ENCODE measurements around the gene TMEM225B. TPM values are rescaled to one million over a fixed set of nuclear protein-coding genes. Genes with fewer than 3 reads are reported as not detected.
"Not testable (repeated sequence)": the region's sequence is repeated elsewhere in the genome, so short reads cannot be mapped to it uniquely, and the experiment has no call there.

Gene TMEM225B
- total RNA-seq, 1 donor from 2014 or later: 0.30 TPM

DNA sequence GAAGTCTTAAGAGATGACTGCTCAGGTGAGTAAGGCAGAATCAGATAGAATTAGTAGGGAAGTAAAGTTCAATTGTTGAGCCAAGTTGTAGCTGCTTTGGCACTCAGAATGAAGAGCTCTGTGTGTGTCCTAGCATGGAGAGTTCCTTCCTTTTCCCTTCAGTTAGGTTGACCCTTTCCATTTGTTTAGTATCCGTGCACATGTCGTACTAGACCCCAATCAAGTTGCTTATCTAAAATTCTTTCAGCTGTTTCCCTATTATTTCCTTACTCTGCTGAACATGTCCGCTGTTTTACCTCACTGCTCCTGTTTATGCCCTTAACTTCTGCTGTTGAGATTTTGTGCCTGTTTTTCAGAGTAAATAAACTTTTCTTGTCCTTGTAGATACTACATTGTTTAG is 26.3 kb upstream of the TMEM225B start:
- TF ChIP-seq, protein P1, sequence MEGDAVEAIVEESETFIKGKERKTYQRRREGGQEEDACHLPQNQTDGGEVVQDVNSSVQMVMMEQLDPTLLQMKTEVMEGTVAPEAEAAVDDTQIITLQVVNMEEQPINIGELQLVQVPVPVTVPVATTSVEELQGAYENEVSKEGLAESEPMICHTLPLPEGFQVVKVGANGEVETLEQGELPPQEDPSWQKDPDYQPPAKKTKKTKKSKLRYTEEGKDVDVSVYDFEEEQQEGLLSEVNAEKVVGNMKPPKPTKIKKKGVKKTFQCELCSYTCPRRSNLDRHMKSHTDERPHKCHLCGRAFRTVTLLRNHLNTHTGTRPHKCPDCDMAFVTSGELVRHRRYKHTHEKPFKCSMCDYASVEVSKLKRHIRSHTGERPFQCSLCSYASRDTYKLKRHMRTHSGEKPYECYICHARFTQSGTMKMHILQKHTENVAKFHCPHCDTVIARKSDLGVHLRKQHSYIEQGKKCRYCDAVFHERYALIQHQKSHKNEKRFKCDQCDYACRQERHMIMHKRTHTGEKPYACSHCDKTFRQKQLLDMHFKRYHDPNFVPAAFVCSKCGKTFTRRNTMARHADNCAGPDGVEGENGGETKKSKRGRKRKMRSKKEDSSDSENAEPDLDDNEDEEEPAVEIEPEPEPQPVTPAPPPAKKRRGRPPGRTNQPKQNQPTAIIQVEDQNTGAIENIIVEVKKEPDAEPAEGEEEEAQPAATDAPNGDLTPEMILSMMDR (IDR thresholded peaks at IDR 0.05): no peak
- H3K9me3 ChIP-seq: no peaks in the 10 kb centered on the region
- DNase-seq (no peak), ATAC-seq (no peak)
- H3K4me3 ChIP-seq: no peak overlapping the region
- peaks cover 8% of the 10 kb centered on the region for H3K4me1 ChIP-seq
- no peaks in the 10 kb centered on the region for H3K27me3 ChIP-seq (ENCODE audit: low read depth)
- peaks cover 67% of the 10 kb centered on the region for H3K36me3 ChIP-seq
- intact Hi-C loops (cut with DNase I): no loop called here
- peak overlapping the region; percentile 51 for H3K27ac ChIP-seq

DNA sequence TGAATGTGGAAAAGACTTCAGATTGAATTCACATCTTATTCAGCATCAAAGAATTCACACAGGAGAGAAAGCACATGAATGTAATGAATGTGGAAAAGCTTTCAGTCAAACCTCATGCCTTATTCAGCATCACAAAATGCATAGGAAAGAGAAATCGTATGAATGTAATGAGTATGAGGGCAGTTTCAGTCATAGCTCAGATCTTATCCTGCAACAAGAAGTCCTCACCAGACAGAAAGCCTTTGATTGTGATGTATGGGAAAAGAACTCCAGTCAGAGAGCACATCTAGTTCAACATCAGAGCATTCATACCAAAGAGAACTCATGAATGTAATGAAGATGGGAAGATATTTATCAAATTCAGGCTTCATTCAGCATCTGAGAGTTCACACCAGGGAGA is 24.8 kb upstream of the TMEM225B start:
- intact Hi-C loops (cut with DNase I): no loop called here
- Histone ChIP-seq H3K36me3 (peaks cover 55% of the 10 kb centered on the region), H3K4me3 (no peak overlapping the region), H3K9me3 (no peaks in the 10 kb centered on the region), H3K27ac (no peak overlapping the region), H3K27me3 (ENCODE audit: low read depth) (no peaks in the 10 kb centered on the region), H3K4me1 (peaks cover 8% of the 10 kb centered on the region)
- DNase-seq (no peak), ATAC-seq (no peak)
- TF ChIP-seq, protein P1 (IDR thresholded peaks at IDR 0.05): no peak

DNA sequence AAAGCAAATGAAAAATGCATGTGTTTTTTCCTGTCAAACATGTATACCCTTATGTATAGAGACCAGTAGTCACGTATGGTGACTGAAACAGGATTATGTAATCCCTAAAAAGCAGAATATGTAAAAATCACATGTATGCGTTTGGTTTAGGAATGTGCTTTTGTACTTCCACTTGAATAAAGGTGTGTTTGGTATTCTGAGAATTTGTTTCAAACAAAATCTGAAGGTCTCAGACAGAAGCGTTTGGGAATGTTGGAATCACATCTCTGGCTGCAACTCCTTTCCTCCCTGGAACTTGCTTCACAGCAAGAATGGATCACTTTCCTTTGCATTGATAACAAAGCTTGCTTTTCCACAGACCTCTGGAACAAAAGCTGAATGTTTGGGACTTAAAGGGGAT is 21.8 kb upstream of the TMEM225B start:
- H3K4me3 ChIP-seq: no peak overlapping the region
- H3K36me3 ChIP-seq: peaks cover 26% of the 10 kb centered on the region
- H3K4me1 ChIP-seq: peaks cover 13% of the 10 kb centered on the region
- TF ChIP-seq, protein P1 (IDR thresholded peaks at IDR 0.05): no peak
- DNase-seq (no peak), ATAC-seq (peak; percentile 4 to 5)
- intact Hi-C loops (cut with DNase I): no loop called here
- H3K27me3 ChIP-seq (ENCODE audit: low read depth): no peaks in the 10 kb centered on the region
- no peaks in the 10 kb centered on the region for H3K9me3 ChIP-seq
- H3K27ac ChIP-seq: peak overlapping the region; percentile 19

DNA sequence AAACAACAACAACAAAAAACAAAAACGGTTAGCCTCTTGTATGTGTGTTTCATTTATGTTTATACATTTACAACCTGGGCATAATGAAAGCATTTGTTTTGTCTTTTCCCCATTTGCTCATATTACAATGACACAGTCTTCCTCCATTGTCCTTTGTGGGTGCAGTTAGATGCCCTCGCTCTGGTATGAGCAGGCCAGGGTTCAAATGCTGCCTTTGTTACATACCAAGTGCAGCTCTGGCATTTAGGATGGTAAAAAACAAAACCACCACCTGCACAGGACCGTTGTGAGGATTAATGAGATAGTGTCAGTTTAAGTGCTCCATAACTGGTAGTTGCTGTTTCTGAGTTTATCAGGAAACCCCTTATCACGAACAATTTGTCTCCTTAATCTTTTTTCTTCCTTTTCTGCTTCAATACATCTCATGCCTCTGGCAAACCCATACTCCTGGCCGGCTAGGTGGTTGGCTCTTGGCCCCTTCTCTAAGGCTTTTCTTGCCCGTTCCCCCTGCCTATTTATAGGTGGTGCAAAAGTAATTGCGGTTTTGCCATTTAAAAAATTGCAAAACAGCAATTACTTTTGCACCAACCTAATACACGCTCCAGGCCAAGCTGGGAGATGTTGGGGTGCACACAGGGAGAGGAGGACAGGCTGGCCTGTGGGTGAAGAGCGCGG is 18.6 kb upstream of the TMEM225B start:
- H3K9me3 ChIP-seq: no peaks in the 10 kb centered on the region
- H3K36me3 ChIP-seq: no peaks in the 10 kb centered on the region
- TF ChIP-seq, protein P1 (IDR thresholded peaks at IDR 0.05): no peak
- DNase-seq (no peak), ATAC-seq (no peak)
- no peak overlapping the region for H3K27ac ChIP-seq
- intact Hi-C loops (cut with DNase I): no loop called here
- H3K4me3 ChIP-seq: peak overlapping the region; percentile 63
- peaks cover 11% of the 10 kb centered on the region for H3K4me1 ChIP-seq
- H3K27me3 ChIP-seq (ENCODE audit: low read depth): no peaks in the 10 kb centered on the region

DNA sequence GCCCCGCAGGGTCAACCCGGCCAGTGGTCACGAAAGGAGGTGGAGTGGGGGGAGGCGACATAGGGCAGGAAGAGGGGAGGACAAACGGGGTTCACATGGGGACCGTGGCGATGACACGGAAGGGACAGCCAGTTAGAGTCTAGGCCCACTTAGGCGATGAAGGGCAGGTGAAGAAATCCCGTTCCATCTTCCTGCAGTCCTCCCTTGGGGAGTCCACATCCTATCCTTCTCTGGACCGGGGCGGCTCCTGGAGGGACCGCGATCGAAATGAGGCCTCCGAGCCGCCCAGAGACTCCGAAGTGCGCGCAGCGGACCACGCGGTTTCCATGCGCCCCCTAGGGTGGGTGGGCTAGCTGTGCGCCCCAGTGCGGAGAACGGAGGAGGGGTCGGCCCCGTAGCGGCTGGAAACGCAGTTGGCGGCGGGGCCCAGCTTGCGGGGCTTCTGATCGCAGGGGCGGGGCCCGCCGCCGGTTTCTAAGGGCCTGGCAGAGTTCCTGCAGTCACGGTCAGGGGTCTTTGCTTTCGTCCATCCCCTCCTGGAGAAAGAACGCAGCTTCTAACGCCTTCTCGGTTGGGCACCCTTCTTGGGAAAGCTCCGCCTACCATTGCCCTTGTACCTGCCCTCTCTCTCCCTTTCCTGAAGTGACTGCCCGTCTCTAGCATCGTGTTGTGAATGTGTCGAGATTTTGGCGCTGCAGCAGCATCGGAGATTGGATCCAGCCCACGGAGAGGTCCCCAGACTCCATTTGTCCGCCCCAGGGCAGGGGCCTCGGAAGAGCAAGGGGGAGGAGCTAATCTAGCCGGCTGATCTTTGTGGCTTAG is 17.9 kb upstream of the TMEM225B start:
- TF ChIP-seq, protein P1 (IDR thresholded peaks at IDR 0.05): peak; percentile 48
- Histone ChIP-seq H3K4me1 (peaks cover 11% of the 10 kb centered on the region), H3K9me3 (no peaks in the 10 kb centered on the region), H3K36me3 (no peaks in the 10 kb centered on the region), H3K4me3 (peak overlapping the region; percentile 63), H3K27ac (peak overlapping the region; percentile 1), H3K27me3 (ENCODE audit: low read depth) (no peaks in the 10 kb centered on the region)
- ATAC-seq (peak; percentile 76 to 80), DNase-seq (no peak)
- intact Hi-C loops (cut with DNase I): no loop called here

DNA sequence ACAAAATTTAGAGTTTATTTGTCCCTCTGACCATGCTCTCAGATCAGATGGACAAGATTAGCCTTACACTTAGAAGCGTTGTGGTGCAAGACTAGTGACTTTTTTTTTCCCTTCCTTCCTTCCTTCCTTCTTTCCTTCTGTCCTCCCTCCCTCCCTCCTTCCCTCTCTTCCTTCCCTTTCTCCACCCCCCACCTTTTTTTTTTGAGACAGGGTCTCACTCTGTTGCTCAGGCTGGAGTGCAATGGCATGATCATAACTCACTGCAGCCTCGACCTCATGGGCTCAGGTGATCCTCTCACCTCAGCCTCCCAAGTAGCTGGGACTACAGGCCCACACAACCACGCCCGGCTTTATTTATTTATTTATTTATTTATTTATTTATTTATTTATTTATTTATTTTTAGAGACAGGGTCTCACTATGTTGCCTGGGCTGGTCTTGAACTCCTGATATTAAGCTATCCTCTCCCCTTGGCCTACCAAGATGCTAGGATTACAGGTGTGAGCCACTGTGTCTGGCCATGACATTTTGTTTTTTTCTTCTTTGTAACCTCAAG is 17.2 kb upstream of the TMEM225B start:
- peak overlapping the region; percentile 1 for H3K27ac ChIP-seq
- DNase-seq, ATAC-seq: not testable (repeated sequence)

More for the DNA sequence above, 17.2 kb upstream of the TMEM225B start:
- H3K27me3 ChIP-seq (ENCODE audit: low read depth); H3K36me3 ChIP-seq; H3K9me3 ChIP-seq; intact Hi-C loops (cut with DNase I): not testable (repeated sequence)
- H3K4me3 ChIP-seq: peak overlapping the region; percentile 63
- H3K4me1 ChIP-seq: peaks cover 11% of the 10 kb centered on the region

Data from lower lobe of right lung (tissue), 2 donors.